Left renal cortex interstitium (tissue), 4 donors: ENCODE data around the gene CHD5. TPM values are rescaled to one million over a fixed set of nuclear protein-coding genes. Genes with fewer than 3 reads are reported as not detected.

Experiments
- polyA plus RNA-seq, 4 donors: library from polyadenylated mRNA; unstranded; fragments of 120-200 nt; gene quantifications; one replicate each; pipeline ENCODE4 v1.2.1, GENCODE V29; 2013; ENCODE audit not compliant: insufficient read length in 4 of 4

Gene CHD5
- polyA plus RNA-seq, 4 donors: 0.22 to 0.82 (median 0.30) TPM

Other genes starting within 250 kb of the CHD5 start
- 10 to 100 TPM in 3 of 4 donors, 1 to 10 TPM in 1; 7.9 to 18.9 (median 14.0) TPM for gene NPHP4, start 187.9 kb downstream of the CHD5 start, polyA plus RNA-seq
- 1 to 10 TPM; 4.4 to 5.5 (median 5.0) TPM for gene KCNAB2, start 134.4 kb downstream of the CHD5 start, polyA plus RNA-seq
- 100 to 1,000 TPM; 502 to 677 (median 612) TPM for gene RPL22, start 19.3 kb upstream of the CHD5 start, polyA plus RNA-seq
- gene RNF207, start 25.8 kb upstream of the CHD5 start, polyA plus RNA-seq: 10 to 100 TPM; 17.0 to 64.1 (median 33.7) TPM
- 10 to 100 TPM; 59.7 to 61.2 (median 60.3) TPM for gene ICMT, start 55.6 kb upstream of the CHD5 start, polyA plus RNA-seq
- not detected for gene HES3, start 63.9 kb upstream of the CHD5 start, polyA plus RNA-seq
- gene GPR153, start 80.8 kb upstream of the CHD5 start, polyA plus RNA-seq: 10 to 100 TPM in 1 of 4 donors, 1 to 10 TPM in 3; 6.0 to 10.2 (median 8.1) TPM
- 10 to 100 TPM; 27.8 to 38.4 (median 33.3) TPM for gene ACOT7, start 213.4 kb upstream of the CHD5 start, polyA plus RNA-seq
- gene HES2, start 239.6 kb upstream of the CHD5 start, polyA plus RNA-seq: under 1 TPM; 0.23 to 0.84 (median 0.39) TPM
- gene ESPN, start 244.5 kb upstream of the CHD5 start, polyA plus RNA-seq: 10 to 100 TPM; 14.0 to 26.5 (median 20.6) TPM